Peyer's patch (tissue), 4 donors: Measurements from ENCODE around the gene CA11. TPM values are rescaled to one million over a fixed set of nuclear protein-coding genes. Genes with fewer than 3 reads are reported as not detected.

Experiments used
- DNase-seq, 3 donors: peaks; one replicate each; pipeline ENCODE4 v3.0.0-alpha.2; 2017 to 2019
- H3K27ac ChIP-seq, 4 donors: fragments of 200-600 bp; sonication (generic); one replicate each; pipeline ENCODE4 v1.5.1; 2016 to 2019
- H3K27me3 ChIP-seq, 2 donors: fragments of 200-600 bp; sonication (generic); one replicate each; pipeline ENCODE4 v1.5.1; 2019
- H3K36me3 ChIP-seq, 3 donors: fragments of 200-600 bp; sonication (generic); one replicate each; pipeline ENCODE4 v1.5.1; 2016 to 2019
- H3K4me1 ChIP-seq, 4 donors: fragments of 200-600 bp; sonication (generic); one replicate each; pipeline ENCODE4 v1.5.1; 2016 to 2019
- H3K4me3 ChIP-seq, 4 donors: fragments of 200-600 bp; sonication (generic); 1 replicate in 3 of 4; 2 replicates in 1 of 4; pipeline ENCODE4 v1.5.1; 2016 to 2019; ENCODE audit warnings: mild to moderate bottlenecking in 1 of 4
- H3K9me3 ChIP-seq, 4 donors: fragments of 200-600 bp; sonication (generic); one replicate each; pipeline ENCODE4 v1.5.1; 2016 to 2019; ENCODE audit warnings: mild to moderate bottlenecking in 1 of 4
- POLR2A ChIP-seq, 2 donors: fragments of 450-650 bp; IDR thresholded peaks; one replicate each; pipeline ENCODE4 v1.5.1; 2017; ENCODE audit warnings: antibody characterized with exemption in 2 of 2, mild to moderate bottlenecking in 2 of 2, moderate library complexity in 2 of 2
- total RNA-seq, 4 donors: library from RNA; depleted of rRNA; stranded (reverse); fragments of >200 nt; gene quantifications; one replicate each; pipeline ENCODE4 v1.1.0, GENCODE V29; 2016
- TF ChIP-seq, protein P1 (sequence below), 6 experiments: fragments of 450-650 bp in 4 of 6; fragments of 200-600 bp in 2 of 6; sonication (generic) in 1 of 6; IDR thresholded peaks; one replicate each; pipeline ENCODE4 v1.5.1; 2017 to 2019; ENCODE audit warnings: antibody characterized with exemption in 6 of 6, mild to moderate bottlenecking in 3 of 6, moderate library complexity in 1 of 6

CA11 gene
- total RNA-seq, 4 donors from 2014 or later, result 0.70 to 8.3 (median 2.1) TPM

DNA sequence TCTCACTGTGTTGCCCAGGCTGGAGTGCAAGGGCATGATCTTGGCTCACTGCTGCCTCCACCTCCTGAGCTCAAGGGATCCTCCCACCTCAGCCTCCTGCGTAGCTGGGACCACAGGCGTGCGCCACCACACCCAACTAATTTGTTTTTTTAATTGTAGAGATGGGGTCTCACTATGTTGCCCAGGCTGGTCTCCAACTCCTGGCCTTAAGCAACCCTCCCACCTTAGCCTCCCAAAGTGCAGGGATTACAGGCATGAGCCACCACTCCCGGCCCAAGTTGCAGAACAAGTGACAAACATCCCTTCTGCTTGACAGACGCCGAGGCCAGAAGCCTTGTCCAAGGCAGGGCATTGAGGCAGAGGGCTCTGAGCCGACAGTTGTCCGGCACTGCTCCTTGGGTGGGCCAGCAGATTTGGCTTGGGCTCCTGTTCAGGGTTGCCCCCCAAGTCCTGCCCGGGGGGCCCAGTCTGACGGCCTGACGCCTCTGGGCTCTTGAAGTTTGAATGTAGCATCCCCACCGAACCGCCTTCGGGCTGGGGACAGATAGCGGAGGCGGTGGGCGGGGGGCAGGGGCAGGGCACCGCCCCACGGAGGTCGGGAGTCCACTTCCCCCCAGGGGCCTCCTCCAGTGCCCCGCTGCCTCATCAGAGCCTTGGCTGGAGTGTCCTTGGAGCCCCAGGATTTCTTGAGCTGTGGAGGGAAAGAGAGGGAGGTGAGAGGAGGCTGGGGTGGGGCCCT lies 45.1 kb downstream of the CA11 start:
- no peak overlapping the region for H3K4me3 ChIP-seq
- no peak overlapping the region for H3K27ac ChIP-seq
- peaks cover 0 to 4% (median 0%) of the 10 kb centered on the region in 4 donors for H3K4me1 ChIP-seq
- H3K9me3 ChIP-seq, result no peaks in the 10 kb centered on the region
- DNase-seq, result no peak
- no peak for TF ChIP-seq POLR2A (IDR thresholded peaks at IDR 0.05)
- TF ChIP-seq, protein P1, sequence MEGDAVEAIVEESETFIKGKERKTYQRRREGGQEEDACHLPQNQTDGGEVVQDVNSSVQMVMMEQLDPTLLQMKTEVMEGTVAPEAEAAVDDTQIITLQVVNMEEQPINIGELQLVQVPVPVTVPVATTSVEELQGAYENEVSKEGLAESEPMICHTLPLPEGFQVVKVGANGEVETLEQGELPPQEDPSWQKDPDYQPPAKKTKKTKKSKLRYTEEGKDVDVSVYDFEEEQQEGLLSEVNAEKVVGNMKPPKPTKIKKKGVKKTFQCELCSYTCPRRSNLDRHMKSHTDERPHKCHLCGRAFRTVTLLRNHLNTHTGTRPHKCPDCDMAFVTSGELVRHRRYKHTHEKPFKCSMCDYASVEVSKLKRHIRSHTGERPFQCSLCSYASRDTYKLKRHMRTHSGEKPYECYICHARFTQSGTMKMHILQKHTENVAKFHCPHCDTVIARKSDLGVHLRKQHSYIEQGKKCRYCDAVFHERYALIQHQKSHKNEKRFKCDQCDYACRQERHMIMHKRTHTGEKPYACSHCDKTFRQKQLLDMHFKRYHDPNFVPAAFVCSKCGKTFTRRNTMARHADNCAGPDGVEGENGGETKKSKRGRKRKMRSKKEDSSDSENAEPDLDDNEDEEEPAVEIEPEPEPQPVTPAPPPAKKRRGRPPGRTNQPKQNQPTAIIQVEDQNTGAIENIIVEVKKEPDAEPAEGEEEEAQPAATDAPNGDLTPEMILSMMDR (IDR thresholded peaks at IDR 0.05), result no peak
- no peaks in the 10 kb centered on the region for H3K27me3 ChIP-seq
- no peaks in the 10 kb centered on the region for H3K36me3 ChIP-seq

DNA sequence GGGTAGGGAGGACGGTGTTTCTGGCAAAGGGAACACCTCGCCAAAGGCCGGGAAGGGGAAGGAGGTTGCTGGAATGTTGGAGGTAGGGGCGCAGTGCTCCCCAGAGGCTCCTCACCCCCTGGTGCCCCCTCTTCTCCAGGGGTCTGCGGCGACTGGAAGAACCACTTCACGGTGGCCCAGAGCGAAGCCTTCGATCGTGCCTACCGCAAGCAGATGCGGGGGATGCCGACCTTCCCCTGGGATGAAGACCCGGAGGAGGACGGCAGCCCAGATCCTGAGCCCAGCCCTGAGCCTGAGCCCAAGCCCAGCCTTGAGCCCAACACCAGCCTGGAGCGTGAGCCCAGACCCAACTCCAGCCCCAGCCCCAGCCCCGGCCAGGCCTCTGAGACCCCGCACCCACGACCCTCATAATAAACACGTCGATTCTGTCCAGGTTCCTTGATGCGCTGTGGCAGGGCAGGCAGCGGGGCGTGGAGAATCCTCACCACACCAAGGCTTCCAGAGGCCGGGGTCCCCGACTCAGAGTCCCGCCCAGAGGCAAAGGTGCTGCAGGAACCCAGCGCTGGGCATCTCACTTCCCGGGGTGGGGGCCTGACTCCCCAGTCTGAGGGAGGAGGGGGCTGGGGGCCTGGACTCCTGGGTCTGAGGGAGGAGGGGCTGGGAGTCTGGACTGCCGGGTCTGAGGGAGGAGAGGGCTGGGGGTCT lies 46.8 kb downstream of the CA11 start:
- no peak overlapping the region for H3K4me3 ChIP-seq
- no peaks in the 10 kb centered on the region for H3K9me3 ChIP-seq
- no peak overlapping the region for H3K27ac ChIP-seq
- H3K4me1 ChIP-seq, result peaks cover 0 to 4% (median 0%) of the 10 kb centered on the region in 4 donors
- TF ChIP-seq POLR2A (IDR thresholded peaks at IDR 0.05), result no peak
- TF ChIP-seq, protein P1 (IDR thresholded peaks at IDR 0.05), result no peak
- DNase-seq, result no peak
- no peaks in the 10 kb centered on the region for H3K27me3 ChIP-seq
- no peaks in the 10 kb centered on the region for H3K36me3 ChIP-seq

DNA sequence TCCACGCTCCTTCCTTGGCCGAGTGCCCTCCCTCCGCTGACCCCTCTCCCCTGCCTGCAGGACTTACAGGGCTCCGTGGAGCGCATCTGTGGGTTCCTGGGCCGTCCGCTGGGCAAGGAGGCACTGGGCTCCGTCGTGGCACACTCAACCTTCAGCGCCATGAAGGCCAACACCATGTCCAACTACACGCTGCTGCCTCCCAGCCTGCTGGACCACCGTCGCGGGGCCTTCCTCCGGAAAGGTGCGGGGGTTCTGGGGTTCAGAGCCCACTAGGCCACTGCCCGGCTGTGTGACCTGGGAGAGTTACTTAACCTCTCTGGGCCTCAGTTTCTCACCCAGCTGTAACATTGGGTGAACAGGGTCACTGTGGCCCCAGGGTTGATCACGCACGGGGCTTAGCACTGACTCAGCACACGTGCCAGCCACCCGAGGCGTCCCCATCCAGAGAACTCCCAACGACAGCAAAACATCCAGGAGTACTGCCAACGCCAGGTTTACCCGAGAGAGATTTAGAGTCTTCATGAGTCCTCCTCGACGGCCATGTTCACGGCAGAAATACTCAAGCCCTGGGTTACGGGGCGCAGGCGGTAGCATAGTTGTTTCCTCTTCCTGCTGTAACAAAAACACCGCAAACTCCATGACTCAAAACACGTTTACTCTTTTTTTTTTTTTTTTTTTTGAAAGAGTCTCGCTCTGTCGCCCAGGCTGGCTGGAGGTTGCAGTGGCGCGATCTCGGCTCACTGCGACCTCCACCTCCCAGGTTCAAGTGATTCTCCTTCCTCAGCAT lies 49.1 kb downstream of the CA11 start:
- TF ChIP-seq, protein P1 (IDR thresholded peaks at IDR 0.05), result no peak
- no peak for TF ChIP-seq POLR2A (IDR thresholded peaks at IDR 0.05)
- Histone ChIP-seq H3K9me3 (no peaks in the 10 kb centered on the region), H3K27ac (peak overlapping the region in 3 of 4 donors; percentile 10 to 27 (median 25)), H3K36me3 (no peaks in the 10 kb centered on the region), H3K4me1 (no peaks in the 10 kb centered on the region), H3K4me3 (peak overlapping the region in 1 of 4 donors; percentile 15), H3K27me3 (no peaks in the 10 kb centered on the region)
- peak in 1 of 3 donors; percentile 41 for DNase-seq

DNA sequence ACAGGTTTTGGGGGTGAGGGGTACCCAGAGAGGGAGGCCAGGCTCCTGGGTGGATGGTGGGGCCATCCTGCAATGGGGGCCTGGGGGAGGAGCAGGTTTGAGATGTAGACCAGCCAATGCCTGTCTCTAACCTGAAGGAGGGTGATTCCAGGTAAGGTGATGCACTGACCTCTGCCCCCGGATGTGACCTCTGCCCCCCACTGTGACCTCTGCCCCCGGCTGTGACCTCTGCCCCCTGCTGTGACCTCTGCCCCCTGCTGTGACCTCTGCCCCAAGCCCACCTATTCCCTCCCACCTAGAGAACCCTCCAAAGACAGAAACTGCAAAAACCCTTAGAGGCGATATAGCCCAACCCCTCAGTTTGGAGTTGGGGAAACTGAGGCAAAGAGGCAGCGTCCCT lies 49.8 kb downstream of the CA11 start:
- no peaks in the 10 kb centered on the region for H3K9me3 ChIP-seq
- no peak for DNase-seq
- H3K4me1 ChIP-seq, result no peaks in the 10 kb centered on the region
- no peaks in the 10 kb centered on the region for H3K27me3 ChIP-seq
- H3K4me3 ChIP-seq, result no peak overlapping the region
- H3K36me3 ChIP-seq, result no peaks in the 10 kb centered on the region
- peak overlapping the region in 1 of 4 donors; percentile 10 for H3K27ac ChIP-seq
- no peak for TF ChIP-seq POLR2A (IDR thresholded peaks at IDR 0.05)
- TF ChIP-seq, protein P1 (IDR thresholded peaks at IDR 0.05), result no peak

DNA sequence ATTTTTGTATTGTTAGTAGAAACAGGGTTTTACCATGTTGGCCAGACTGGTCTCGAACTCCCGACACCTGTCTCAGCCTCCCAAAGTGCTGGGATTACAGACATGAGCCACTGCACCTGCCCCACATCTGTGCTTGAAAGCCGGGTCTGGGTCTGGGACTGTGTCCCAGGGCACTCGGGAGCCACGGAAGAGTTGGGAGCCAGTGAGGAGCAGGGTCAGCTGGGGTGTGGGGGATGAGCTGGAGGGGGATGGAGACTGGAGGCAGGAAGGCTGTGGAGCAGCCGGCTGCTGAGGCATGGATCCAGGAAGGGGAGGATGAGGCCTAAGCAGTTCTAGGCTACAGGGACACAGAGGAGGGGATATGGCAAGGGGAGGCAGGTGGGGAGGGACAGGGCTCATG lies 50.2 kb downstream of the CA11 start:
- no peaks in the 10 kb centered on the region for H3K27me3 ChIP-seq
- no peak for DNase-seq
- H3K27ac ChIP-seq, result no peak overlapping the region
- no peaks in the 10 kb centered on the region for H3K4me1 ChIP-seq
- TF ChIP-seq, protein P1 (IDR thresholded peaks at IDR 0.05), result no peak
- no peak for TF ChIP-seq POLR2A (IDR thresholded peaks at IDR 0.05)
- H3K4me3 ChIP-seq, result no peak overlapping the region
- H3K36me3 ChIP-seq, result no peaks in the 10 kb centered on the region
- no peaks in the 10 kb centered on the region for H3K9me3 ChIP-seq
